Smooth muscle cell (in vitro differentiated cells): Measurements from ENCODE around the gene CD84. TPM values are rescaled to one million over a fixed set of nuclear protein-coding genes. Genes with fewer than 3 reads are reported as not detected.
"Not testable (repeated sequence)": the region's sequence is repeated elsewhere in the genome, so short reads cannot be mapped to it uniquely, and the experiment has no call there.

Experiments used
- DNase-seq: peaks from one replicate; lab custom pipeline; 2025; ENCODE audit not compliant: unreplicated experiment; lab: John Stamatoyannopoulos, UW
- H2AFZ ChIP-seq: fragments of 200-600 bp; sonication (generic); 2 replicates; pipeline ENCODE4 v1.6.0; 2016; ENCODE audit warnings: antibody characterized with exemption, low read depth, mild to moderate bottlenecking
- H3F3A ChIP-seq: fragments of 200-600 bp; sonication (generic); 2 replicates; pipeline ENCODE4 v1.6.0; 2017; ENCODE audit warnings: antibody characterized with exemption, low read depth
- H3K27ac ChIP-seq: fragments of 200-600 bp; sonication (generic); 2 replicates; pipeline ENCODE4 v1.5.1; 2016; ENCODE audit warnings: low read depth, mild to moderate bottlenecking
- H3K27me3 ChIP-seq: fragments of 200-600 bp; sonication (generic); 2 replicates; pipeline ENCODE4 v1.6.1; 2016; ENCODE audit warnings: low read depth, mild to moderate bottlenecking
- H3K36me3 ChIP-seq: fragments of 200-600 bp; sonication (generic); 2 replicates; pipeline ENCODE4 v1.5.1; 2016; ENCODE audit warnings: low read depth
- H3K4me1 ChIP-seq: fragments of 200-600 bp; sonication (generic); 2 replicates; pipeline ENCODE4 v1.5.1; 2016; ENCODE audit warnings: low read depth
- H3K4me2 ChIP-seq: fragments of 200-600 bp; sonication (generic); 2 replicates; pipeline ENCODE4 v1.6.0; 2016; ENCODE audit warnings: mild to moderate bottlenecking
- H3K4me3 ChIP-seq: fragments of 200-600 bp; sonication (generic); 2 replicates; pipeline ENCODE4 v1.5.1; 2016; ENCODE audit warnings: mild to moderate bottlenecking
- H3K79me2 ChIP-seq: fragments of 200-600 bp; sonication (generic); 2 replicates; pipeline ENCODE4 v1.6.0; 2016; ENCODE audit warnings: low read depth, mild to moderate bottlenecking
- H3K9ac ChIP-seq: fragments of 200-600 bp; sonication (generic); 2 replicates; pipeline ENCODE4 v1.6.0; 2016; ENCODE audit warnings: low read depth
- H3K9me3 ChIP-seq: fragments of 200-600 bp; sonication (generic); replicated peaks from 2 replicates; pipeline ENCODE4 v1.5.1; 2016; ENCODE audit warnings: low read depth
- H4K20me1 ChIP-seq: fragments of 200-600 bp; sonication (generic); 2 replicates; pipeline ENCODE4 v1.6.0; 2016; ENCODE audit warnings: low read depth
- WGBS: methylation state at CpG from one replicate; pipeline ENCODE4 v1.1.7; 2016; ENCODE audit warnings: low lambda C conversion rate; 5-methylcytosine and 5-hydroxymethylcytosine counted together
- polyA plus RNA-seq: library from polyadenylated mRNA; unstranded; fragments of >200 nt; fragmentation: Nextera tagmentation; extraction: Ambion mirVana; gene quantifications from 2 replicates; pipeline ENCODE4 v1.2.1, GENCODE V29; 2016
- total RNA-seq: library from RNA; depleted of rRNA; stranded (reverse); fragments of >200 nt; gene quantifications from 2 replicates; pipeline ENCODE4 v1.2.3, GENCODE V29; 2014
- TF ChIP-seq, protein P1 (sequence below): fragments of 200-600 bp; sonication (generic); IDR thresholded peaks from 2 replicates; pipeline ENCODE4 v1.5.1; 2017; ENCODE audit warnings: borderline replicate concordance, mild to moderate bottlenecking, antibody characterized with exemption; ENCODE audit not compliant: insufficient read depth, poor library complexity, severe bottlenecking

The CD84 gene, protein sequence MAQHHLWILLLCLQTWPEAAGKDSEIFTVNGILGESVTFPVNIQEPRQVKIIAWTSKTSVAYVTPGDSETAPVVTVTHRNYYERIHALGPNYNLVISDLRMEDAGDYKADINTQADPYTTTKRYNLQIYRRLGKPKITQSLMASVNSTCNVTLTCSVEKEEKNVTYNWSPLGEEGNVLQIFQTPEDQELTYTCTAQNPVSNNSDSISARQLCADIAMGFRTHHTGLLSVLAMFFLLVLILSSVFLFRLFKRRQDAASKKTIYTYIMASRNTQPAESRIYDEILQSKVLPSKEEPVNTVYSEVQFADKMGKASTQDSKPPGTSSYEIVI
- total RNA-seq (not detected in 2 replicates), polyA plus RNA-seq (not detected in 2 replicates)

DNA sequence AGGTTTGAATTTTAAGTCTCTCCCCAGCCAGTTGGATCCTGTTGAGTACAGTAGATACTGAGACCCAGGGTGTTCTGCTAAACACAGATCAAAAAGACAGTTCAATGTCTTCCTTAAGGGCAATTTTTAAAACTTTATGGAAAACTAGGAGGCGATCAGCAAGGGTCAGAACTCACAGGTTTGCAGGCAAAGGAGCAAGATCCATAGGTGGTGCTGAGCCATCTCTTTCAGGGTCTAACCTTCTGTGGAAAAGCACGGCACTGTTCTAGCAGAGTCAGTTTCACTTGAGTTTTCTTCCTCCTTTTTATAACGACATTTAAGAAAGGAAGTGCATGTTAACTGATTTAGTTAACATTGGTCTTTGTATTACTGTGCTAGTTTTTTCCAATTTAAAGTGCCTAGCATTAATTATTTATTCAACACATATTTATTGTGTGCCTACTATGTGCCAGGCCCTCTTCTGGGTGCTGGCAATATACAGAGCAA is at the start of gene CD84:
TSS of gene CD84 (minus strand) at position 281 of the 486 bp plus-strand sequence. CDS start at position 222, 59 bp downstream.
- no peak within 1 kb of the TSS for H3K4me2 ChIP-seq
- H3F3A ChIP-seq: no peaks in the 10 kb centered on the region
- H3K9ac ChIP-seq: no peak within 1 kb of the TSS
- 88% methylated on average over 3 of the region's 3 CpGs for WGBS
- no peaks in the 10 kb centered on the region for H3K9me3 ChIP-seq
- H3K27ac ChIP-seq: no peak within 1 kb of the TSS
- no peaks in the 10 kb centered on the region for H3K36me3 ChIP-seq
- DNase-seq: no peak
- no peak within 1 kb of the TSS for H3K4me3 ChIP-seq
- TF ChIP-seq, protein P1, sequence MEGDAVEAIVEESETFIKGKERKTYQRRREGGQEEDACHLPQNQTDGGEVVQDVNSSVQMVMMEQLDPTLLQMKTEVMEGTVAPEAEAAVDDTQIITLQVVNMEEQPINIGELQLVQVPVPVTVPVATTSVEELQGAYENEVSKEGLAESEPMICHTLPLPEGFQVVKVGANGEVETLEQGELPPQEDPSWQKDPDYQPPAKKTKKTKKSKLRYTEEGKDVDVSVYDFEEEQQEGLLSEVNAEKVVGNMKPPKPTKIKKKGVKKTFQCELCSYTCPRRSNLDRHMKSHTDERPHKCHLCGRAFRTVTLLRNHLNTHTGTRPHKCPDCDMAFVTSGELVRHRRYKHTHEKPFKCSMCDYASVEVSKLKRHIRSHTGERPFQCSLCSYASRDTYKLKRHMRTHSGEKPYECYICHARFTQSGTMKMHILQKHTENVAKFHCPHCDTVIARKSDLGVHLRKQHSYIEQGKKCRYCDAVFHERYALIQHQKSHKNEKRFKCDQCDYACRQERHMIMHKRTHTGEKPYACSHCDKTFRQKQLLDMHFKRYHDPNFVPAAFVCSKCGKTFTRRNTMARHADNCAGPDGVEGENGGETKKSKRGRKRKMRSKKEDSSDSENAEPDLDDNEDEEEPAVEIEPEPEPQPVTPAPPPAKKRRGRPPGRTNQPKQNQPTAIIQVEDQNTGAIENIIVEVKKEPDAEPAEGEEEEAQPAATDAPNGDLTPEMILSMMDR: no peak
- no peaks in the 10 kb centered on the region for H4K20me1 ChIP-seq
- H2AFZ ChIP-seq: no peak within 1 kb of the TSS
- no peaks in the 10 kb centered on the region for H3K79me2 ChIP-seq
- no peaks in the 10 kb centered on the region for H3K4me1 ChIP-seq
- no peaks in the 10 kb centered on the region for H3K27me3 ChIP-seq

DNA sequence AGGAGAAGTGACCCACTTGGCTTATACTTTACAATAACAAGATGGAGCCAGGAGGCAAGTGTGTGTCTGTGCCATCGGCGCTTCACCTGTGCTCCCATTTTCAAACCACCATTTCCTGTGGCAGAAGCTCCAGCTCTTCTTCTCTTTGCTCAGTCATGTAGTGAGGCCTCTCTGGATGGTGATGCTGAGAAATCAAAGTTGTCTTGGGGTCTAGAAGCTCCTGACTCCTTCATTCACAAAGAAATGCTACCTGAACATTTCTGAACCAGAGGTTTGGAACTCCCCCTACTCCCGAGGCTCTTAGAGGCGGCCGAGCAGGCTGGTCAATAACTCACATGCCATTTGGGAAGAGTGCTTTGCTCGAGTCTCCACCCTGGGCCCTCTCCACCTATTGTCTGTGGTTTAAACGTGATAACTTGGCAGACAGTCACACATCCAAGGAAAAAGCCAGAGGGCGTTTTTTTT is 49.5 kb upstream of the CD84 start:
- H3K9me3 ChIP-seq: no peaks in the 10 kb centered on the region
- no peaks in the 10 kb centered on the region for H3K79me2 ChIP-seq
- H3K4me3 ChIP-seq: no peak overlapping the region
- H3K27me3 ChIP-seq: no peaks in the 10 kb centered on the region
- no peaks in the 10 kb centered on the region for H3K4me1 ChIP-seq
- 77% methylated on average over 8 of the region's 8 CpGs for WGBS
- TF ChIP-seq, protein P1: no peak
- H3K9ac ChIP-seq: no peak overlapping the region
- H3F3A ChIP-seq: peaks cover 4% of the 10 kb centered on the region
- H4K20me1 ChIP-seq: no peaks in the 10 kb centered on the region
- no peaks in the 10 kb centered on the region for H3K36me3 ChIP-seq
- H3K4me2 ChIP-seq: no peak overlapping the region
- DNase-seq: no peak
- H3K27ac ChIP-seq: no peak overlapping the region
- H2AFZ ChIP-seq: no peak overlapping the region

DNA sequence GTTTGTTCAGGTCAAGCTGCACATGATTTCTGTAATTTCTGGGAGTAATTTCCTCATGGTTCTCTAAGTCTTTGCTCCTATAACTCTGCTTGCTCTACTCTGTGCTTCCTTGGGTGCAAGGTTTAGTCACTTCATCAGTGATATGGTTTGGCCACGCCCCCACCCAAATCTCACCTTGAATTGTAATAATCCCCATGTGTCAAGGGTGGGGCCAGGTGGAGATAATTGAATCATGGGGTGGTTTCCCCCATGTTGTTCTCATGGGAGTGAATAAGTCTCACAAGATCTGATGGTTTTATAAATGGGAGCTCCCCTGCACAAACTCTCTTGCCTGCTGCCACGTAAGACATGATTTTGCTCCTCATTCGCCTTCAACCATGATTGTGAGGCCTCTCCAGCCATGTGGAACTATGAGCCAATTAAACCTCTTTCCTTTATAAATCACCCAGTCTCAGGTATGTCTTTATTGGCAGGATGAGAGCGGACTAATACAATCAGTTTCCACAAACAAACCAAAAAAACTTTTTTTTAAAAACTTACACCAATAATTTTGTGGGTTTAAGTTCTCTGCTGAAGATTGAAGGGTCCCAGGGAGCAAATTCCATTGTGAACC is 48.5 kb upstream of the CD84 start:
- not testable (repeated sequence) for H2AFZ ChIP-seq, H3K27ac ChIP-seq, H4K20me1 ChIP-seq, H3K9ac ChIP-seq, H3K4me3 ChIP-seq, H3K36me3 ChIP-seq, DNase-seq, H3K27me3 ChIP-seq, H3K4me2 ChIP-seq, H3K9me3 ChIP-seq, H3K4me1 ChIP-seq, H3F3A ChIP-seq, H3K79me2 ChIP-seq
- 97% methylated on average over 4 of the region's 4 CpGs for WGBS

DNA sequence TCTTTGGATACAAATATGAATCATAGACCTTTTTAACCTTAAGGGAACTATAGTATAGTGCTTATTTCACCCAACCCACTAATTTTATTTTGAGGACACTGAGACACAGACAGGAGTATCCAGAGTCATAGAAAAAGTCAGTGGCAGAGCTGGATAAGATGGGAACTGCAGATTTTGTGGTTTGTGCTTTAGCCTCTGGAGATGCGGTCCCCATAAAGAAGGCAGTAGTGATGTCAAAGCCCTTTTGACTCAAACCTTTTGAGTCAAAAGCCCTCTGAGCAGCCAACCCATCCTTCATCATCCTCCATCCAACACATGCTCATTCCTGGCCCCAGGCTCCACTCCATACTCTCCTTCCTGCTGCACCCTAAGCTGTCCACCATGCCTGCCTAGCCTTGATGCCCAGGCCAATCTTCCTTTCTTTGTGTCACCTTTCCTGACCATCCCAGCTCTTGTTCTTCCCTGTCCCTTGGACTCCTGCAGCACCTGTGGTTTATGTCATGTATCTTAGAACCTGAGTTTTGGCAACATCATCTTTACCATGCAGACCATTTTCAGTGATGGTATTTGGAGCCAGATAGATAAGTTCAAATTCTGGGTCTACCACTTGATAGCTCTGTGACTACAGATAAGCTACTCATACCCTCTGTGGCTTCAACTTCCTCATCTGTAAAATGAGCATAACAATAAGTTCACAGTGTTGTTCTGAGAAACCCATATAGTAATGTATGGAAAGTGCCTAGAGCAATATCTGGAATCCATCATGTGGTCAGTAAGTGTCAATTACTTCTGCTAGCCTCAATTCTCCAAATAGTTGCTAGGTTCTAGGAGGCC is 47.4 kb upstream of the CD84 start:
- Histone ChIP-seq H3K27me3 (no peaks in the 10 kb centered on the region), H3K9ac (no peak overlapping the region), H3K4me2 (no peak overlapping the region), H3K36me3 (no peaks in the 10 kb centered on the region), H3K79me2 (no peaks in the 10 kb centered on the region), H3K9me3 (no peaks in the 10 kb centered on the region), H3K27ac (no peak overlapping the region), H2AFZ (no peak overlapping the region), H4K20me1 (no peaks in the 10 kb centered on the region), H3K4me3 (no peak overlapping the region), H3F3A (peaks cover 4% of the 10 kb centered on the region), H3K4me1 (no peaks in the 10 kb centered on the region)
- DNase-seq: no peak
- TF ChIP-seq, protein P1: no peak
- 86% methylated on average over 1 of the region's 1 CpG for WGBS
